ENCODE data around the gene USP5.
A peak's percentile ranks its signal among the peaks of the same experiment; 100 is the strongest.

USP5 gene

DNA sequence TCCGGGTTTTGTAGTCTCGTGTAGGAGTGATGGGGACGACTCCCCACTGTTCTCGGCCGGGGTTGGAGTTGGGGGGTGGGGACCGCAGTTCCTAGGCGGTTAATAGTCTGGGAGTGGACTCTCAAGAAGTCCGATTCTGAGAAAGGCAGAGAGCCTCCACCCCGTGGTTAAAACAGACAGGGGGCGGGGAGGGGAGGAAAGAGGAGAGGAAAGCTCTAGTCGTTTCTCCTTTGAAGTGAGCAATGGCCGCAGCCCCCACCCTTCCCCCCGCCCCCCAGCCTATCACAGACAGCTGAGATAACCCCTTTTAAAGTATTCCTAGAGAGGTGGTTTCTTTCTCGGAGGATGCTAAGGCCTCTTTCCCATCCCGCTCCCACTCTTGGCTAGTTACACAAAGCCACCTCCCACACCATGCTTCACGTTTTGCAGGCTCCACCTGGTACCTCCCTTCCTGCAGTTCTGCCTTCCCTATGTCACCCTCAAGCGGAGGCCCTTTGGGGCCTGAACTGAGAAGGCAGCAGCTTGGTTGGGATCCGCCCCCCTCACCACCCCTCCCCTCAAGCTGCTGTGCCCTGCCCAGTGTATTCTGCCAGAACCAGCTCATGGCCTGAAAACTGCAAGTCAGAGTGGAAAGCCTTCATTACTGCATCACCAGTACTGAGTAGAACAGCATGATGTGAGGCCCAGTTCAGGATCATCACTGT is 853 bp downstream of the USP5 start:
- in situ Hi-C loops (cut with HindIII; ENCODE audit: low sequenced_read_pairs): no loop called here
- TF ChIP-seq, protein P1, sequence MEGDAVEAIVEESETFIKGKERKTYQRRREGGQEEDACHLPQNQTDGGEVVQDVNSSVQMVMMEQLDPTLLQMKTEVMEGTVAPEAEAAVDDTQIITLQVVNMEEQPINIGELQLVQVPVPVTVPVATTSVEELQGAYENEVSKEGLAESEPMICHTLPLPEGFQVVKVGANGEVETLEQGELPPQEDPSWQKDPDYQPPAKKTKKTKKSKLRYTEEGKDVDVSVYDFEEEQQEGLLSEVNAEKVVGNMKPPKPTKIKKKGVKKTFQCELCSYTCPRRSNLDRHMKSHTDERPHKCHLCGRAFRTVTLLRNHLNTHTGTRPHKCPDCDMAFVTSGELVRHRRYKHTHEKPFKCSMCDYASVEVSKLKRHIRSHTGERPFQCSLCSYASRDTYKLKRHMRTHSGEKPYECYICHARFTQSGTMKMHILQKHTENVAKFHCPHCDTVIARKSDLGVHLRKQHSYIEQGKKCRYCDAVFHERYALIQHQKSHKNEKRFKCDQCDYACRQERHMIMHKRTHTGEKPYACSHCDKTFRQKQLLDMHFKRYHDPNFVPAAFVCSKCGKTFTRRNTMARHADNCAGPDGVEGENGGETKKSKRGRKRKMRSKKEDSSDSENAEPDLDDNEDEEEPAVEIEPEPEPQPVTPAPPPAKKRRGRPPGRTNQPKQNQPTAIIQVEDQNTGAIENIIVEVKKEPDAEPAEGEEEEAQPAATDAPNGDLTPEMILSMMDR (IDR thresholded peaks at IDR 0.05; ENCODE audit: low read depth, low read length, missing control alignments): no peak
- peak overlapping the region; percentile 79 for H3K4me3 ChIP-seq (ENCODE audit: low read depth, low read length)
- no peak for DNase-seq (ENCODE audit: low read depth)

DNA sequence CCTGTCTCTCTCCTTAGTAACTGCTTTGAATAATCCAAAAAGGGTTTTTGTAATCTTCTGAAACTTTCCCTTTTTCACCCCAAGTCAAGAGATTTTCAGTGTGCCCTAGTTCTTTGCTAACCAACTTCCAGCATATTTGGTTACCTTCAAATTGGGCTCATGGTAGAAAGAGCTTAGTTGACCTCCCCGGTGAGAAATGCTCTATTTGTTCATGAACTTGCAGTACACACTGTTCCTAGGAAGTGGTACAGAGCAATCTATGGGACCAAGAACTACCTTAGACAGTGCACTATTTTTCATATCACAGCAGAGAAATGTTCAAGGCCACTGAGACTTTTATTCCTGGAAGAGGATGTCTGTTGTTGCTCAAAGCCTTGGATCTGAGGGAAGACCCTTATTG is 1.7 kb downstream of the USP5 start:
- no peak for DNase-seq (ENCODE audit: low read depth)
- TF ChIP-seq, protein P1 (IDR thresholded peaks at IDR 0.05; ENCODE audit: low read depth, low read length, missing control alignments): no peak
- in situ Hi-C loops (cut with HindIII; ENCODE audit: low sequenced_read_pairs): no loop called here
- H3K4me3 ChIP-seq (ENCODE audit: low read depth, low read length): peak overlapping the region; percentile 79

DNA sequence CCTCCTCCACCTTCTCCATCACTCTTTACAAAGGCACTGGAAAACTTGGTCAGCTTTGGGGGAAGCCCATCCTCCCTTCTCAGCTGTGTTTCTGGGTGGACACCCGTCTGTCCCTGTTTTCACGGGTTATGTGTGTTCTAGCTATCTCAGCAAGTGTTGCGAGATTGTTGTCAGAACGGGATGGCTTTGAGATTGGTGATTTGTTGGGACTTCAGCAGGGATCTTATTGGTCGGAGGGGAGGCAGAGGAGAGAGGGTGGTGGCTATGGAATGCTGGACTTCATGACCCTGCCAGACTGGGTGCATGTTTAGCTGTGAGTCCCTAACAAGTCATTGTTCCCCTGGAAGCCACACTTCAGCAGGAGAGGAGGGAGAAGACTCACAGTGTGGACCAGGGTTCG is 2.1 kb downstream of the USP5 start:
- no peak for DNase-seq (ENCODE audit: low read depth)
- in situ Hi-C loops (cut with HindIII; ENCODE audit: low sequenced_read_pairs): no loop called here
- H3K4me3 ChIP-seq (ENCODE audit: low read depth, low read length): no peak overlapping the region
- TF ChIP-seq, protein P1 (IDR thresholded peaks at IDR 0.05; ENCODE audit: low read depth, low read length, missing control alignments): no peak

- in situ Hi-C loops (cut with HindIII; ENCODE audit: low sequenced_read_pairs): no loop called here
- no peak for DNase-seq (ENCODE audit: low read depth)
- TF ChIP-seq, protein P1 (IDR thresholded peaks at IDR 0.05; ENCODE audit: low read depth, low read length, missing control alignments): no peak
- no peak overlapping the region for H3K4me3 ChIP-seq (ENCODE audit: low read depth, low read length)
These were observed 3.4 kb downstream of the USP5 start for GRCh38 chr12:6855322-6855721.

DNA sequence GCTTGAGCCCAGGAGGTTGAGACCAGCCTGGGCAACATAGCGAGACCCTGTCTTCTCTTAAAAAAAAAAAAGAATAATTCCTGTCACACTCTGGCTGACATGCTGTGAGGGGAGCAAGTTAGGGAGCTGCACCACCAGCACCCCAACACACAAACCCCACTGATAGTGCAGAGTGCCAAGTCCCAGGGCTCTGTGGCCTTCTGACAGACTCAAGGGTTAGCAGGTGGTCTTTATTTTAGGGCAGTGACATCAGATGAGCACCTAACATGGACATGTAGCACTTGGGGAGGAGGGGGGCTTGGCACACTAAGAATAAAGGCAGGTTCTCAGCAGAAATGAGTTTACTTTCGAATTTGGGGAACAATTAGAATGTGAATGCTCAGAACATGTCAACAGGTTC is 6.8 kb downstream of the USP5 start:
- in situ Hi-C loops (cut with HindIII; ENCODE audit: low sequenced_read_pairs): no loop called here
- no peak for DNase-seq (ENCODE audit: low read depth)
- H3K4me3 ChIP-seq (ENCODE audit: low read depth, low read length): no peak overlapping the region
- TF ChIP-seq, protein P1 (IDR thresholded peaks at IDR 0.05; ENCODE audit: low read depth, low read length, missing control alignments): no peak

DNA sequence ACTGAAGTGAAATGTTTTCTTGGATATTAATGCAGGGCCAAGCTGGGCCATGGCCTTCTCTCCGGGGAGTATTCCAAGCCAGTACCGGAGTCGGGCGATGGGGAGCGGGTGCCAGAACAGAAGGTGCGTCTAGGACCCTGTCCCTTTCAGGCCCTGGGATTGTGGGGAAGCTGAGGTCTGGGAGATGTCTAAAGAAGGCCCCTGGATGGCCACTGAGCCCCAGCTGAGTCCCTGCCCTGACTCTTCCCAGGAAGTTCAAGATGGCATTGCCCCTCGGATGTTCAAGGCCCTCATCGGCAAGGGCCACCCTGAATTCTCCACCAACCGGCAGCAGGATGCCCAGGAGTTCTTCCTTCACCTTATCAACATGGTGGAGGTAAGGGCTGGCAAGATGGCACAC is 8.2 kb downstream of the USP5 start:
- TF ChIP-seq, protein P1 (IDR thresholded peaks at IDR 0.05; ENCODE audit: low read depth, low read length, missing control alignments): no peak
- no peak overlapping the region for H3K4me3 ChIP-seq (ENCODE audit: low read depth, low read length)
- no peak for DNase-seq (ENCODE audit: low read depth)
- in situ Hi-C loops (cut with HindIII; ENCODE audit: low sequenced_read_pairs): no loop called here
